DMS 273 treated with DMSO at 0.1 percent for 48 hours (cell line): ENCODE results near the gene NUDT22.
A peak's percentile ranks its signal among the peaks of the same experiment; 100 is the strongest.
"Not testable (repeated sequence)": the region's sequence is repeated elsewhere in the genome, so short reads cannot be mapped to it uniquely, and the experiment has no call there.

ENCODE experiments used
- DNase-seq: peaks from one replicate; lab custom pipeline; 2025; lab: John Stamatoyannopoulos, UW

Gene NUDT22

DNA sequence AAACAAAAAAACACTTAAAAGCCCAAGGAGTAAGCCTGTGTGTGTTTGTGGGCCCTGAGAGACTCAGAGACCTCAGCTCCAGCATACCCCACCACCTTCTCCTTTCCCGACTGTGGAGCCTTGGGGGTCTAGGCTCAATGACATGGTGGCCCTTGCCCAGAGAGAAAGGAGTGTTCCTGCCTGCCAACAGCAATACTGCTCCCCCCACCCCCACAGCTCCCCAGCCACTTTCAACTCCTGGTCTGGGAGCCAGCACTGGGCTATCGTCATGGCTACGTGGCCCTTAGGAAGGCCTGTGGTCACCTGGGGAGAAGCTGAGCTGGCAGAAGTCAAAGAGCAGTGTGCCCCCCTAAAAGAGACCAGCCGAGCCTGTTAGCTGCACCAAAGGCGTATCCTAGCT lies 18.0 kb downstream of the NUDT22 start:
- DNase-seq = no peak

- DNase-seq = no peak
Measured at GRCh38 chr11:64244966-64245365, 18.9 kb downstream of the NUDT22 start.

DNA sequence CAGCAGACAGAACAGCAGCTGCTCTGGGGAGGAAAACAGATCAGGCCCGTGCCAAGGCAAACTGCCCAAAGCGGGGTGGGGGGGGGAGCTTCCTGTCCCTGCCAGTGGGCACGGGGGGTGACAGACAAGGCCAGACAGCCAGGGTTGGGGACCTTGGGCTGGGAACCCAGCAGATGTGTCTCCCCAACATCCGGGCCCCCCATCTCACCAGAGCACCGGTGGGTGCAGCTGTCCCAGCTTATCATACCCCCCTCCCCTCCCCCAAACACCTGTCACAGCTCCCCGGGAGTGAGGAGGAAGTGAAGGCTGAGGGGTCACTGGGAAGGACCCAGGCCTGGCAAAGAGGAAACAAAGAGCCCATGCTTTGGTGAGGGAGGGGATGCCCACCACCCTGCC lies 19.3 kb downstream of the NUDT22 start:
- DNase-seq = no peak

DNA sequence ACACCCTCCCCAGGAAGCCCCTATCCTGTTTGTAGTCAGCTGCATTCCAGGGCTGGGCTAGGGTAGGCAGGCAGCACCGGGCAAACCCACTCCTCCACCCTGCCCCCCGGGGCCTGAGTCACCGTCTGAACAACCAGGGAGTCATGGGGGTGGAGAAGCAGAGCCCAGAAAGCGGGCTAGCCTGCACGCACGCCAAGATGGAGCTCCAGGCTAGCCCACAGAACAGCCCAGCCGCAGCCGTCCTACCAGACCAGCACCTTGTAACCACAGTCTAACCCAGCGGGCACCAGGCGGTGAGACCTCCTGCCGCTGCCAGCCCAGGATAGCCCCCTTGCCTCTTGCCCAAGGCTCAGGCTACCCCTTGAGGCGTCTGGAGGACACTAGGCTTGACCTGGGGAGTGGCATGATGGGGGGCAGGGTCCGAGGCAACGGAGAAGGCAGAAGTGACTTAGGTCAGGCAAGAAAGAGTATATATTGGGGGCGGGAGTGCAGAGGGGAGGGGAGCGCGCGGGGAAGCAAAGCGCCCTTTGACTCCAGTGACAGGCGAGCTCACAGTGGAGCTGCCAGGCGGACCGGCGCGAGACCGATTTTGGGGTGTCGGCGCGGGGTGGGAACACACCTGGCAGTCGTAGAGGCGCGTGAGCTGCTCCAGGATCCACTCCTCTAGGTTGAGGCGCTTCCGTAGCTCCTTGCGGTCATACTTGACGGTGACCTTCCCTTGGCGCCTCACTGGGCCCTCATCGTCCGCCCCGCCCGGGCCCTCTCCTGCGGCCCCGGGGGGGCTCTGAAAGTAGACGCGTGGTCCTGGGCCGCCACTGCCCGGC lies 19.9 kb downstream of the NUDT22 start:
- no peak for DNase-seq

GRCh38 chr11:64246621-64246870 lies 20.5 kb downstream of the NUDT22 start:
- DNase-seq = not testable (repeated sequence)

DNA sequence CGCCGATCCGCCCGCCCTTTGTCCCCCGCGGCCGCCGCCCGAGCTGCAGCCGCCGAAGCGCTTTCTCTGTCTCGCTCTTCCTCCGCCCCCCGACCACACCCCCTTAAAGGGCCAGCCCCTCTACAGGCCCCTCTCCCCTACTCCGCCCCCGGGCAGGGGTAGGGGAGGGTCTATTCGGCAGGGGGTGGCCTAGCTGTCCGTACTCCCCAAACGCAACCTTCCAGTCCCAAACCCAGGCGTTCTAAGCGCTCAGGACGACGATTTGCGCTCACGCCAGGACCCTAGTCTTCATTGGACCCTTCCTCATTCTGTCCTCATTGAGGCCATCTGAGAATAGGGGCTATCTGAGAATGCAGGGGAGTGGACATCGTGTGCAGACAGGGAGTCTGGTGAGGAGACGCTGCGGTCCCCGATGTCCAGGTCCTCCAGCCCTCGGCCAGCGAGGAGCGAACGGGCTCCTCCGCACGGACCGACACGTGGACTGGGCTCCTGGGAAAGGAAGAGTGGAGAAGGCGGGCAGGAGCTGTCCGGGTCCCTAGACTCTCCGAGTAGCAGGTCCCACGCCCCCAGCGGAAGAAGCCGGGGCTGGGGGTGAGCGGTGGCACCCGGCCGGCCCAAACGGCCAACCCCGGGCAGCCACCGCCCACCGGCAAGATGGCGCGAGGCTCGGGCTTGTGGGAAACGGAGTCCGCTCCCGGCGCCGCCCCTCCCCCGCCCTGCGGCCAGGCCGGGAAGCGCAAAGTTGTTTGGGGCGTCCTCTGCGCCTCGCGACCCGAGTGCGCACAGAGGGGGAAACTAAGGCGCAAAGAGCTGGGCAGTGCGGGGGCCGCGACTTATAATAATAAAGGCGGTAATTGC lies 21.0 kb downstream of the NUDT22 start, which contains the start of gene PPP1R14B:
TSS of gene PPP1R14B (minus strand) at position 73 of the 858 bp plus-strand sequence. CDS start 270 bp downstream, outside the sequence.
- DNase-seq = peak; percentile 60

DNA sequence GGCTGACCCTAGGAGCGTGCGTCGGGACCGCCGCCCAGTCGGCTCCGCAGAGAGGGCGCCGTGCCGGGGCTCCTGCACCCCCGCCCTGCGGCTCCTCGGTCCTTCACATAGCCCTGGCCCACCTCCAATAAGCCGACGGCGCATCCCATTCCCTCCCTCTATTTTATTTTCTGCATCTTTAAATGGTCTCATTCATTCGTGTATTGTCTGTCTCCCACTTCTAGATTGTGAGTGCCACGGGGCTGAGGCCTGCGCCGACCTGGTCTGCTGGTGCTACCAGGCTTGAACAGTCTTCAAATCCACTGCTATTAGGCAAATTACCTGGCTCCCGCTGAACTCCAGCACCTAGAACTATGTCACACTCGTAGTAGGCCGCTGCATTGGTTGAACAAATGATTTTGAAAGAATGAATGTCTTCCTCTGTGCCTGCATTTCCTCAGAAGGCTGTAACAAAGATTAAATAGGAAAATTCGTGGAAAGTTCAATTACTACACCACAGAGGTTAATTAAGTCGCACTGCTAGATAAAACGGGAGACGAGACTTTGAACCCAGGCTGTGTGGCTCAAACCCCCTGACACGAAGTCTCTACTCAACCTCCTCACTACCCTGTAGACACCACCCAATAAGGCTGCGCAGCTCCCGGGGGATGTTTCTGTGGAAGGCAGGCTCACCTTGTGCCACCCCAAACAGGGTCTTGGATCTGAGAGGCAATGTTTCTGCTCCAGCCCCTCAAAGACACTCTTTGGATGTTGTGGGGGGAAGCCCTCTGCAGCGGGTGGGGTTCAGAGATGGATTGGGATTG lies 21.9 kb downstream of the NUDT22 start:
- DNase-seq = no peak

- DNase-seq = no peak
Measured at GRCh38 chr11:64248578-64248977, 22.5 kb downstream of the NUDT22 start.

- no peak for DNase-seq
Measured at GRCh38 chr11:64249038-64249437, 23.0 kb downstream of the NUDT22 start.

GRCh38 chr11:64249563-64250414 lies 23.7 kb downstream of the NUDT22 start:
- DNase-seq = no peak

DNA sequence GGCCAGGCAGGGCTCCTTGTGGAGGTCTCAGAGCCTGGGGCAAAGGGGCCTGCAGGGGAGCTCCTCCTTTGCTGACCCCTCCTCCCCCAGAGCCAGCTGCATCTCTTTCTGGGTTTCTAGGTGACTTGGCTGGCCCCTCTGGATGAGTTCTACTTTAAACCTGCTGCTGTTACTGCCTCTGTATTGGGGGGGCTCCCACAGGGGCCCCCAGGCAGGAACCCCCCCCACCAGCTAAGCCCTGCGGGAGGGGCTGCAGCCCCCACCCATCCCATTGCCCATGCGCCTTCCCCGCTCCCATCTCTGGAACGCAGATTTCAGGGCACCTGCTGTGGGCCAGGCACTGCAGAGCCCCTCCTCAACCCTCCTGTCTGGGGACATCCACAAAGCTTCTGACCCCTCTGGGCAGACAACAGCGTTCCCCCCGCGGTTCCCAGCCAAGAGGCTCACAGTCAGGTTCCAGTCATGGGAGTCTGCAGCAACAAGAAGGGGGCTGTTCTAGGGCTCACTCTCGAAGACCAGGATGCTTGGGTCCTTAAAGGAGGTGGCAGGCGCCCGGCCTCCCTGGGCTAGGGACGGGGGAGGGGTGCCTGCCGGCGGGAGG lies 24.4 kb downstream of the NUDT22 start:
- DNase-seq = no peak

DNA sequence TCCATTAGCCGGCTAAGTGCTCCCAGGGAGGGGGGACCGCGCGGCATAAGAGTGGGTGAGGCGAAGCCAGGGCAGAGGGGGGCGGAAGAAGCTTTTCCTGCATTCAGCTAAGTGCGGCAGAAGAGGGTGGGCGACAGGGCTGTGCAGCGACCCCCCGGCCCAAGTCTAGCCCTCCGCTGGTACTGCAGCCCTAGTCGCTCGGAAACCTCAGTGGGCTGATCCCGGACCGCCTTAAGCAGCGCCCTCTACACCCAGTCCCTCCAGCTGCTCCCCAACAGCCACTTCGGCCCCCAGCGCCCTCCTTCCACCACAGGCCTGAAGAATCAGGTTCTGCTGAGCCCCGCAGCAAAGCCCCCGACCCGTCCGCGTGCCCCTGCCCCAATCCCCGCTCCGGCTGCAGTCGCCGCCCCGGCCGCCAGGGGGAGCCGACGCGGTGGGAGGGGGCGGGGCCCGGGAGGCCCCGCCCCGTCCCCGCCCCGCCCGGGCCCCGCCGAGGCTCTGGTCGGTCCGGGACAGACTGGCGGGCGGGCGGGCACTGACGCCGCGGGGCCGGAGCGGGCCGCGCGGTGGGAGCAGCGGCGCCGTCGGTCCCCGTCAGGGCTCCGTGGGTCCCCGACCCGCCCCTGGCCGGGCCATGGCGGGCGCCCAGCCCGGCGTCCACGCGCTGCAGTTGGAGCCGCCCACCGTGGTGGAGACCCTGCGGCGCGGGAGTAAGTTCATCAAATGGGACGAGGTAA lies 25.1 kb downstream of the NUDT22 start, which contains the start of gene PLCB3:
TSS of gene PLCB3 (plus strand) at position 515 of the 737 bp plus-strand sequence. CDS start at position 635, 120 bp downstream.
- DNase-seq = no peak

DNA sequence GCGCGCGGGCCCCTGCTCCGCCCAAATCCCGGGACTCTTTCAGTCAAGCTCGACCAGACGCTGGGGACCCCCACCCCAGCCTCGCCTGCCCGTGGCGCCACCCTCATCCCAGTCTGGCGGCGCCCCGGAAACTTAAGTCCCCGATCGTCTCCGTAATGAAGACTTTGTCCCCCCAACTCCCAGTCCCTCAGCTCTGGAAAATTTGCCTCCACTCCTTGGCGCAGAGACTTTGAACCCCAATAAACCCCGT lies 25.6 kb downstream of the NUDT22 start:
- DNase-seq = no peak

- no peak for DNase-seq
Measured at GRCh38 chr11:64252003-64252872, 26.2 kb downstream of the NUDT22 start.

DNA sequence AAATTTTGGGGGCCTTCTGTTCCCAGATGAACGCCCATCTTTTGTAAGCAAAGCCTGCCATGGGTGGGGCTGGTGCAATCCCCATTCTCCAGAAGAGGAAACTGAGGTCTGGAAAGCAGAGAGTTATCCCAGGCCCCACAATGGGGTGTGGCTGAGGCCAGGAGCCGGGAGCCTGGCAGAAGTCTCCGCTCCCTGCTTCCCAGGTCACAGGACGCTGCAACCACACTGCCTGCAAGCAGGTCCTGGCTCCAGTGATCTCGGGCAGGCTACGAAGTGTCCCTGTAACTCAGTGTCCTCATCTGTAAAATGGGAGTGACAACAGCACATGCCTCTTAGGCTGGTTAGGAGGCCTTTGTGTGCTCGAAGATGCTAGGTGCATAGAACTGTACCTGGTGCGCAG lies 27.0 kb downstream of the NUDT22 start:
- no peak for DNase-seq

DNA sequence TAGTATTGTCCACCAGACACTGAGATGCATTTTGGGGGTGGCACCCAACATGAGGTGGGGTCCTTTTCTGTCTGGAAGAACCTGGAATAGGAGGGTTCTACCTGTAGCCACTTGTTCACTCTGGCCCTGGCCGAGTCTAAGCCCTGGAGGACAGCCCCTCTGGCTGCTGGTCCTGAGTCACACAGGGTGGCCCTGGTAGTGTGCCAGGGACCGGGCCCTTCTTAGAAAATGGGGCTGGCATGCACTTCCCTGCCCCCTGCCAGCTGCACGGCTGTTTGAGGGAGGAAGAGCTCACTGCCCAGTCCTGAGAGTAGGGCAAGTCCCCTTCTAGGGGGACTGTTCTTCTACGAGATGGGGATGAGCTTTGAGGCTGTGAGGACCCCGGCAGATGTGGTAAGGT lies 27.4 kb downstream of the NUDT22 start:
- DNase-seq = no peak

GRCh38 chr11:64254326-64254725 lies 28.3 kb downstream of the NUDT22 start:
- no peak for DNase-seq

DNA sequence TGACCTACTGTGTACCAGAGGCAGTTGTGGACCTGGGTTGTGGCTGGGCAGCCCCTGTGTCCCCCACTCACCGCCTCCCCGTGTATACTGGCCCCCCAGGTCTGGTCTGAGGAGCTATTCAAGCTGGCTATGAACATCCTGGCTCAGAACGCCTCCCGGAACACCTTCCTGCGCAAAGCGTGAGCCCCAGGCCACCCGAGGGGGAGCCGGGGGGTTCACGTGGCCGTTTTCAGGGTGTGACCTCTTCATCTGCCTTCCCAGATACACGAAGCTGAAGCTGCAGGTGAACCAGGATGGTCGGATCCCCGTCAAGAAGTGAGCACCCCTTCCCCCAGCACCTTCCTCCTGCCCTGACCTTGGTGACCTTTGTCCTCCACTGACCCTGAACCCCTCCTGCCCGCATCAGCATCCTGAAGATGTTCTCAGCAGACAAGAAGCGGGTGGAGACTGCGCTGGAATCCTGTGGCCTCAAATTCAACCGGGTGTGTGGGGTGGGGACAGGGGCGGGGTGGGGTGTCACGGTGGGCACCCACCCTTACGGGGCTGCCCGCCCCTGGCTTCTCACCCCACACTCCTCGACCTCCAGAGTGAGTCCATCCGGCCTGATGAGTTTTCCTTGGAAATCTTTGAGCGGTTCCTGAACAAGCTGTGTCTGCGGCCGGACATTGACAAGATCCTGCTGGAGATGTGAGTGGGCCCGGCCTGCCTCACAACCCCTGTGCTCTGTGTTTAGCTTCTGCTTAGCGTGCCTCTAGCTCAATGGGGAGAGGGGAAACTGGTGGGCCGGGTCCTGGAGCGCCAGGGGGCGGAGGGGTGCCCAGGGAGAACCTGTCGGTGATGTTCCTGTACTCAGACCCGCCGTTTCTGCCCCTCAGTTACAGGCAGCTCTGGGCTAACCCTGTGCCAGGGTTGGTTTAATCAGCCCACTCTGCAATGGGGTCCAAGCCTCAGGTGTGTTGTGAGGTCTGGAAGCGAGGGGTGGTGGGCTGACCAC lies 29.4 kb downstream of the NUDT22 start:
- DNase-seq = no peak
